Dendritic cell treated with granulocyte-macrophage colony-stimulating factor and Interleukin-4, amounts not matched to agents 40 ng/mL and 50 ng/mL, for 4 days (primary cell): ENCODE data around the gene BLOC1S1.

Source experiments
- H3K27ac Mint-ChIP-seq: one replicate; pipeline ENCODE4 v1.8.0; 2022; ENCODE audit warnings: mild to moderate bottlenecking, mixed read lengths
- H3K27me3 Mint-ChIP-seq: one replicate; pipeline ENCODE4 v1.8.0; 2022; ENCODE audit warnings: mild to moderate bottlenecking, mixed read lengths
- H3K36me3 Mint-ChIP-seq: one replicate; pipeline ENCODE4 v1.8.0; 2022; ENCODE audit warnings: low read depth, mixed read lengths
- H3K4me1 Mint-ChIP-seq: one replicate; pipeline ENCODE4 v1.8.0; 2022; ENCODE audit warnings: low read depth, mixed read lengths
- H3K4me3 Mint-ChIP-seq: one replicate; pipeline ENCODE4 v1.8.0; 2022; ENCODE audit warnings: mild to moderate bottlenecking, moderate library complexity, mixed read lengths
- H3K9me3 Mint-ChIP-seq: one replicate; pipeline ENCODE4 v1.8.0; 2022; ENCODE audit warnings: mixed read lengths
- intact Hi-C: fragments of 100-400 bp; cut with micrococcal nuclease; formaldehyde crosslinking; loops from one replicate; pipeline ENCODE4 v1.15.0; 2022

BLOC1S1 gene

GRCh38 chr12:55715833-55716581 lies at the start of gene BLOC1S1:
TSS of gene BLOC1S1 (plus strand) at chr12:55716046. CDS start at chr12:55716052, 6 bp downstream.
- Mint-ChIP-seq H3K9me3 (no peaks in the 10 kb centered on the region), H3K4me3 (peak within 1 kb of the TSS; percentile 87), H3K4me1 (peaks cover 49% of the 10 kb centered on the region), H3K27me3 (peaks cover 17% of the 10 kb centered on the region), H3K36me3 (peaks cover 32% of the 10 kb centered on the region), H3K27ac (peak within 1 kb of the TSS; percentile 87)
- intact Hi-C loops, result no loop called here

- H3K9me3 Mint-ChIP-seq, result no peaks in the 10 kb centered on the region
- intact Hi-C loops, result no loop called here
- H3K4me3 Mint-ChIP-seq, result no peak overlapping the region
- H3K36me3 Mint-ChIP-seq, result no peaks in the 10 kb centered on the region
- H3K27me3 Mint-ChIP-seq, result no peaks in the 10 kb centered on the region
- peaks cover 7% of the 10 kb centered on the region for H3K4me1 Mint-ChIP-seq
- H3K27ac Mint-ChIP-seq, result peak overlapping the region; percentile 25
These were observed 49.3 kb upstream of the BLOC1S1 start for GRCh38 chr12:55666508-55666907.

GRCh38 chr12:55670276-55670675 lies 45.6 kb upstream of the BLOC1S1 start:
- Mint-ChIP-seq H3K27me3 (no peaks in the 10 kb centered on the region), H3K4me3 (no peak overlapping the region), H3K27ac (no peak overlapping the region), H3K36me3 (no peaks in the 10 kb centered on the region), H3K9me3 (no peaks in the 10 kb centered on the region), H3K4me1 (peaks cover 31% of the 10 kb centered on the region)
- intact Hi-C loops, result no loop called here

DNA sequence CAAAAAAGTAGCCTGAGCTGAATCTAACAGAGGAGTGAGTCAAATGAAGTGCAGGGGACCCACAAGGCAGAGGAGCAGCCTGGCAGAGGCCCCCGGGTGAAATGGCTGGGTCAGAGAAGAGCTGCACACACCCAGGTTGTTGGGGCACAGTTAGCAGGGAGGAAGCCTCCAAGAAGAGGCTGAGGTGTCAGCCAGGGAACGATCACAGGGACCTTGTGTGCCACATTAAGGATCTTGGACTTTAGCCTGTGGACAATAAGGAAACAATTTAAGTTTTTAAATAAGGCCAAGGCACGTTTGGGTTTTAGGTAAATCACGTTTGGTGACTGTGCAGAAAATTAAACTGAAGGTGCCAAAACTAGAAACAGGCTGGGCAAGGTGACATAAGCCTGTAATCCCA lies 44.1 kb upstream of the BLOC1S1 start:
- intact Hi-C loops, result no loop called here
- H3K27ac Mint-ChIP-seq, result no peak overlapping the region
- no peaks in the 10 kb centered on the region for H3K27me3 Mint-ChIP-seq
- H3K9me3 Mint-ChIP-seq, result no peaks in the 10 kb centered on the region
- no peaks in the 10 kb centered on the region for H3K36me3 Mint-ChIP-seq
- peaks cover 45% of the 10 kb centered on the region for H3K4me1 Mint-ChIP-seq
- H3K4me3 Mint-ChIP-seq, result no peak overlapping the region

GRCh38 chr12:55673638-55674037 lies 42.2 kb upstream of the BLOC1S1 start:
- H3K9me3 Mint-ChIP-seq, result no peaks in the 10 kb centered on the region
- H3K27me3 Mint-ChIP-seq, result no peaks in the 10 kb centered on the region
- no peaks in the 10 kb centered on the region for H3K36me3 Mint-ChIP-seq
- peak overlapping the region; percentile 65 for H3K27ac Mint-ChIP-seq
- peak overlapping the region; percentile 18 for H3K4me3 Mint-ChIP-seq
- intact Hi-C loops, result no loop called here
- H3K4me1 Mint-ChIP-seq, result peaks cover 47% of the 10 kb centered on the region

- intact Hi-C loops, result no loop called here
- H3K4me1 Mint-ChIP-seq, result peaks cover 41% of the 10 kb centered on the region
- no peak overlapping the region for H3K4me3 Mint-ChIP-seq
- H3K27me3 Mint-ChIP-seq, result no peaks in the 10 kb centered on the region
- H3K36me3 Mint-ChIP-seq, result no peaks in the 10 kb centered on the region
- H3K9me3 Mint-ChIP-seq, result no peaks in the 10 kb centered on the region
- H3K27ac Mint-ChIP-seq, result peak overlapping the region; percentile 65
These were observed 40.2 kb upstream of the BLOC1S1 start for GRCh38 chr12:55675666-55676065.

- no peak overlapping the region for H3K4me3 Mint-ChIP-seq
- peak overlapping the region; percentile 65 for H3K27ac Mint-ChIP-seq
- H3K27me3 Mint-ChIP-seq, result peaks cover 5% of the 10 kb centered on the region
- intact Hi-C loops, result no loop called here
- H3K36me3 Mint-ChIP-seq, result no peaks in the 10 kb centered on the region
- peaks cover 51% of the 10 kb centered on the region for H3K4me1 Mint-ChIP-seq
- no peaks in the 10 kb centered on the region for H3K9me3 Mint-ChIP-seq
These were observed 39.1 kb upstream of the BLOC1S1 start for GRCh38 chr12:55676707-55677106.

DNA sequence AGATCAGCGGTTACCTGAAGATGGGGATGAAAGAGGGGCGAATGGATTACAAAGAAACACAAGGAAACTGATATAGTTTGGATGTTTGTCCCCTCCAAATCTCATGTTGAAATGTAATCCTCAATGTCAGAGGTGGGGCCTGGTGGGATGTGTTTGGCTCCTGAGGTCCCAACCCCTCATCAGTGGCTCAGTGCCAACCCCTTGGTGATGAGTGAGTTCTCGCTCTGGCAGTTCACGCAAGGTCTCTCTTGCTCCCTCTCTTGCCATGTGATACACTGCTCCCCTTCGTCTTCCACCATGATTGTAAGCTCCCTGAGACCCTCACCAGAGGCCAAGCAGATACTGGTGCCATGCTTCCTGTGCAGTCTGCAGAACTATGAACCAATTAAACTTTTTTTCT lies 36.2 kb upstream of the BLOC1S1 start:
- peaks cover 39% of the 10 kb centered on the region for H3K4me1 Mint-ChIP-seq

GRCh38 chr12:55681142-55682077 lies 34.4 kb upstream of the BLOC1S1 start:
- no peaks in the 10 kb centered on the region for H3K36me3 Mint-ChIP-seq
- intact Hi-C loops, result no loop called here
- H3K27me3 Mint-ChIP-seq, result peaks cover 10% of the 10 kb centered on the region
- peaks cover 22% of the 10 kb centered on the region for H3K4me1 Mint-ChIP-seq
- peak overlapping the region; percentile 63 for H3K27ac Mint-ChIP-seq
- H3K4me3 Mint-ChIP-seq, result peak overlapping the region; percentile 48
- no peaks in the 10 kb centered on the region for H3K9me3 Mint-ChIP-seq

More for the DNA sequence above, 36.2 kb upstream of the BLOC1S1 start:
- Mint-ChIP-seq H3K9me3 (no peaks in the 10 kb centered on the region), H3K27me3 (peaks cover 10% of the 10 kb centered on the region), H3K4me3 (no peak overlapping the region), H3K27ac (no peak overlapping the region), H3K36me3 (no peaks in the 10 kb centered on the region)
- intact Hi-C loops, result no loop called here

GRCh38 chr12:55682087-55682796 lies 33.6 kb upstream of the BLOC1S1 start:
- Mint-ChIP-seq H3K9me3 (no peaks in the 10 kb centered on the region), H3K27me3 (peaks cover 10% of the 10 kb centered on the region), H3K4me1 (peaks cover 22% of the 10 kb centered on the region), H3K4me3 (no peak overlapping the region), H3K27ac (no peak overlapping the region), H3K36me3 (no peaks in the 10 kb centered on the region)
- intact Hi-C loops, result no loop called here

DNA sequence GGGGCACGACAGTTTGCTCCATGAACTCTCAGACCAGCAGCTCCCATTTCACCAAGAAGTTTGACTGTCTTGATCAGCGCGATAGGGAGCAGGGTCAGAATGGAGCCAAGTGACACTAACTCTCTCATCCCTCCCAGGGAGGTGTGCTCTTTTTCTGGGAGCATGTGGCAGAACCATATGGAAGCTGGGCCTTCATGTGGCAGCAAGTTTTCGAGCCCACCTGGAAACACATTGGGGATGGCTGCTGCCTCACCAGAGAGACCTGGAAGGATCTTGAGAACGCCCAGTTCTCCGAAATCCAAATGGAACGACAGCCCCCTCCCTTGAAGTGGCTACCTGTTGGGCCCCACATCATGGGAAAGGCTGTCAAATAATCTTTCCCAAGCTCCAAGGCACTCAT lies 32.2 kb upstream of the BLOC1S1 start:
- Mint-ChIP-seq H3K27me3 (peaks cover 11% of the 10 kb centered on the region), H3K36me3 (no peaks in the 10 kb centered on the region), H3K4me3 (no peak overlapping the region), H3K27ac (no peak overlapping the region), H3K9me3 (no peaks in the 10 kb centered on the region), H3K4me1 (peaks cover 22% of the 10 kb centered on the region)
- intact Hi-C loops, result no loop called here

- H3K27me3 Mint-ChIP-seq, result peaks cover 11% of the 10 kb centered on the region
- no peak overlapping the region for H3K4me3 Mint-ChIP-seq
- intact Hi-C loops, result no loop called here
- peaks cover 22% of the 10 kb centered on the region for H3K4me1 Mint-ChIP-seq
- no peaks in the 10 kb centered on the region for H3K9me3 Mint-ChIP-seq
- H3K36me3 Mint-ChIP-seq, result no peaks in the 10 kb centered on the region
- no peak overlapping the region for H3K27ac Mint-ChIP-seq
These were observed 31.0 kb upstream of the BLOC1S1 start for GRCh38 chr12:55684761-55685370.

DNA sequence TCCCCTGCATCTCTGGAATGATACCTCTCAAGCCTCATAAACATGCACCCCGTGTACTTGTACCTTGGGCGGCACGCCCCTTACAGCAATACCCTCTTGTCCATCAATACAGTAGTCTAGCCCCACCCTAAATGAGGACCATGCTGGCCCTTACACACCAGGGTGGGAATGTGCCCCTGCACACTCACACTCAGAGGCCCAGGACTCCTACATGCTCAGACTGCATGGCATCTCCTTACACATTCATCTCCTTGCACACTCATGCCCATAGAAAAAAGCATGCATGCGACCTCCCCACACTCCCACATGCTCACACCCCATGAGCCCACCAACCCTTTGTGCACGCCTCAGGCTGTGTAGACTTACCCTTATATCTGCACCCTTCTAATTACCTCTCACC lies 30.2 kb upstream of the BLOC1S1 start:
- H3K4me3 Mint-ChIP-seq, result no peak overlapping the region
- H3K36me3 Mint-ChIP-seq, result no peaks in the 10 kb centered on the region
- H3K9me3 Mint-ChIP-seq, result no peaks in the 10 kb centered on the region
- no peak overlapping the region for H3K27ac Mint-ChIP-seq
- intact Hi-C loops, result no loop called here
- H3K4me1 Mint-ChIP-seq, result peaks cover 20% of the 10 kb centered on the region
- H3K27me3 Mint-ChIP-seq, result peaks cover 11% of the 10 kb centered on the region
